GM12874 (cell line): ENCODE results near the gene B4GAT1.

Experiments used
- CTCF ChIP-seq: IDR thresholded peaks from 2 replicates; pipeline ENCODE4 v1.5.1; 2011; ENCODE audit warnings: low read depth, mild to moderate bottlenecking, control low read depth, low read length, moderate library complexity; ENCODE audit not compliant: insufficient read depth

B4GAT1 gene

GRCh38 chr11:66334605-66335442 is 12.6 kb downstream of the B4GAT1 start:
- TF ChIP-seq CTCF, result no peak

GRCh38 chr11:66333896-66334604 is 13.4 kb downstream of the B4GAT1 start:
- no peak for TF ChIP-seq CTCF

- TF ChIP-seq CTCF, result no peak
Observed at GRCh38 chr11:66333220-66333877, 14.1 kb downstream of the B4GAT1 start.

GRCh38 chr11:66332371-66333219 is 14.8 kb downstream of the B4GAT1 start:
- TF ChIP-seq CTCF, result no peak

GRCh38 chr11:66331542-66332370 is 15.7 kb downstream of the B4GAT1 start:
- no peak for TF ChIP-seq CTCF

GRCh38 chr11:66330931-66331330 is 16.5 kb downstream of the B4GAT1 start:
- no peak for TF ChIP-seq CTCF
